Fibroblast of lung (primary cell): ENCODE data around the gene GALNT17. TPM values are rescaled to one million over a fixed set of nuclear protein-coding genes. Genes with fewer than 3 reads are reported as not detected.

Source experiments
- DNase-seq, 2 donors: peaks; one replicate each; pipeline versions ENCODE4 v3.0.0 to v3.0.0-alpha.2; 2010; ENCODE audit warnings: low read depth in 2 of 2
- H2AFZ ChIP-seq: 2 replicates; pipeline ENCODE4 v1.5.1; 2012; ENCODE audit warnings: low read length, control low read depth, inconsistent platforms
- H3K27ac ChIP-seq: 2 replicates; pipeline ENCODE4 v1.5.1; 2011; ENCODE audit warnings: low read length, control low read depth; ENCODE audit not compliant: insufficient read depth
- H3K27me3 ChIP-seq: 2 replicates; pipeline ENCODE4 v1.5.1; 2011; ENCODE audit warnings: mild to moderate bottlenecking, low read length; ENCODE audit not compliant: control insufficient read depth, insufficient read depth
- H3K36me3 ChIP-seq: 2 replicates; pipeline ENCODE4 v1.5.1; 2011; ENCODE audit warnings: low read length; ENCODE audit not compliant: control insufficient read depth, insufficient read depth
- H3K4me1 ChIP-seq: 2 replicates; pipeline ENCODE4 v1.5.1; 2011; ENCODE audit warnings: low read length; ENCODE audit not compliant: control insufficient read depth, insufficient read depth; ENCODE audit errors: extremely low read depth
- H3K4me2 ChIP-seq: 2 replicates; pipeline ENCODE4 v1.5.1; 2011; ENCODE audit warnings: low read length, control low read depth; ENCODE audit not compliant: insufficient read depth; ENCODE audit errors: extremely low read depth
- H3K4me3 ChIP-seq, 4 experiments: fragments of 200-600 bp in 1 of 4; sonication (generic) in 1 of 4; replicated peaks in 1 of 4; 2 replicates each; pipeline ENCODE4 v1.5.1; 2011 to 2016; ENCODE audit warnings: low read length in 4 of 4, low read depth in 3 of 4, mild to moderate bottlenecking in 3 of 4, control low read depth in 2 of 4, inconsistent platforms in 1 of 4, mixed read lengths in 1 of 4; ENCODE audit not compliant: insufficient read depth in 1 of 4; ENCODE audit errors: control extremely low read depth in 1 of 4
- H3K79me2 ChIP-seq: 2 replicates; pipeline ENCODE4 v1.5.1; 2012; ENCODE audit warnings: mild to moderate bottlenecking, low read length, inconsistent platforms; ENCODE audit not compliant: control insufficient read depth, insufficient read depth
- H3K9ac ChIP-seq: 2 replicates; pipeline ENCODE4 v1.5.1; 2011; ENCODE audit warnings: mild to moderate bottlenecking, low read length, control low read depth; ENCODE audit not compliant: insufficient read depth
- H3K9me3 ChIP-seq: 2 replicates; pipeline ENCODE4 v1.5.1; 2012; ENCODE audit warnings: low read depth, low read length; ENCODE audit not compliant: control insufficient read depth, insufficient read depth
- H4K20me1 ChIP-seq: 2 replicates; pipeline ENCODE4 v1.5.1; 2011; ENCODE audit warnings: low read length; ENCODE audit not compliant: control insufficient read depth, insufficient read depth; ENCODE audit errors: extremely low read depth
- EZH2 ChIP-seq: IDR thresholded peaks from 2 replicates; pipeline ENCODE4 v1.5.1; 2012; ENCODE audit warnings: low read length, control low read depth, mild to moderate bottlenecking; ENCODE audit errors: missing control alignments
- polyA plus RNA-seq, 2 donors: library from polyadenylated mRNA; depleted of rRNA in 1 of 2; stranded (reverse) in 1 of 2; unstranded in 1 of 2; fragments of >200 nt; gene quantifications; 2 replicates each; pipeline ENCODE4 v1.2.1, GENCODE V29; 2011 to 2012; ENCODE audit warnings: missing spikeins in 1 of 2
- total RNA-seq: library from RNA; depleted of rRNA; stranded (reverse); fragments of >200 nt; gene quantifications from 2 replicates; pipeline ENCODE4 v1.2.1, GENCODE V29; 2014
- TF ChIP-seq, protein P1 (sequence below), 2 donors: IDR thresholded peaks in 1 of 2; conservative IDR thresholded peaks in 1 of 2; 1 replicate in 1 of 2; 2 replicates in 1 of 2; pipeline ENCODE4 v1.5.1; 2011 to 2012; ENCODE audit warnings: low read length in 2 of 2, control low read depth in 1 of 2, inconsistent platforms in 1 of 2, low read depth in 1 of 2, mild to moderate bottlenecking in 1 of 2

The GALNT17 gene
- total and polyA plus RNA-seq, 2 donors (not counting 1 experiment from before 2014, with no cell fraction given), result under 0.01 TPM; not detected in 1

DNA sequence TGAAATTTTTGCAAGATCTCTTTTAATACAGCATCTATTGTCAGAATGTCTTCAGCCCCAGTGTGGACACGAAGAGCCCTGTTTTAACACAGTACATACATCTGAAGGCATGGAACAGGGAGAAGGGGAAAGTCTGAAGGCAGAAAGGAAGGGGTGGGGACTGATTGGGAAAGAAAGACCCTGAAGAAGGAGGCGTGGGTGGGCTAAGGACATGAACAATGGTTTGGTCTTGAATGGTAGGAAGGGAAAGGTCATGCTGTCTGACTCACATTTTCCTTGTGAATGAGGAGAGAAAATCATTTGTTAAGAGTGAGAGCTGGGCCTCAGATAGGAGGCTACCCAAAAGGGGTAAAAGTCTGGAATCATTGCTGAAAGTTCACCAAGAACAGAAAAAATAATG, 297.1 kb downstream of the GALNT17 start:
- no peak overlapping the region for H3K9ac ChIP-seq
- H3K4me3 ChIP-seq, result no peak overlapping the region
- H3K9me3 ChIP-seq, result no peaks in the 10 kb centered on the region
- no peaks in the 10 kb centered on the region for H3K79me2 ChIP-seq
- TF ChIP-seq EZH2, result no peak
- no peaks in the 10 kb centered on the region for H3K27me3 ChIP-seq
- no peak overlapping the region for H3K4me2 ChIP-seq
- H4K20me1 ChIP-seq, result no peaks in the 10 kb centered on the region
- no peaks in the 10 kb centered on the region for H3K36me3 ChIP-seq
- H2AFZ ChIP-seq, result no peak overlapping the region
- peak in 1 of 2 donors; percentile 23 for DNase-seq
- no peaks in the 10 kb centered on the region for H3K4me1 ChIP-seq
- H3K27ac ChIP-seq, result no peak overlapping the region

DNA sequence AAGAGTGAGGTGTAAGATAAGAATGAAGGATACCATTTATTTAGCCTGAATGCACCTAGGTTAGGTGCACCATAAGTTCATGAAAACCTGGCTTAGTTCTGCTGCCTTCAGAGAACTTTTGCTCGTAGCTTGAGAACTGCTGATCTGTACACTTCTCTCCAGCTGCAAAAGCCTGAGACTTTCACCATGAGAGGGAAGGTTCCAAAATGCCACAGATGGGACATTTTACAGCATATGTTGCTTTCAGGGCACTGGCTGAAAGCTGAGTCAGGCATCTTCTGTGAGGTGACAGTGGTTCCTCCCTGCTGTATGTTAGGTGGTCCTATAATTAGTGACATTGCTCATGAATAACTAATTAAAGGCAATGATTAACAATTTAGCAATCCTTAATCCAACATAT, 298.3 kb downstream of the GALNT17 start:
- Histone ChIP-seq H3K36me3 (no peaks in the 10 kb centered on the region), H3K4me1 (no peaks in the 10 kb centered on the region), H3K4me3 (no peak overlapping the region), H3K79me2 (no peaks in the 10 kb centered on the region), H3K9ac (no peak overlapping the region), H3K27ac (no peak overlapping the region), H3K9me3 (no peaks in the 10 kb centered on the region), H2AFZ (no peak overlapping the region), H3K4me2 (no peak overlapping the region), H3K27me3 (no peaks in the 10 kb centered on the region), H4K20me1 (no peaks in the 10 kb centered on the region)
- DNase-seq, result no peak
- no peak for TF ChIP-seq EZH2
- TF ChIP-seq, protein P1, sequence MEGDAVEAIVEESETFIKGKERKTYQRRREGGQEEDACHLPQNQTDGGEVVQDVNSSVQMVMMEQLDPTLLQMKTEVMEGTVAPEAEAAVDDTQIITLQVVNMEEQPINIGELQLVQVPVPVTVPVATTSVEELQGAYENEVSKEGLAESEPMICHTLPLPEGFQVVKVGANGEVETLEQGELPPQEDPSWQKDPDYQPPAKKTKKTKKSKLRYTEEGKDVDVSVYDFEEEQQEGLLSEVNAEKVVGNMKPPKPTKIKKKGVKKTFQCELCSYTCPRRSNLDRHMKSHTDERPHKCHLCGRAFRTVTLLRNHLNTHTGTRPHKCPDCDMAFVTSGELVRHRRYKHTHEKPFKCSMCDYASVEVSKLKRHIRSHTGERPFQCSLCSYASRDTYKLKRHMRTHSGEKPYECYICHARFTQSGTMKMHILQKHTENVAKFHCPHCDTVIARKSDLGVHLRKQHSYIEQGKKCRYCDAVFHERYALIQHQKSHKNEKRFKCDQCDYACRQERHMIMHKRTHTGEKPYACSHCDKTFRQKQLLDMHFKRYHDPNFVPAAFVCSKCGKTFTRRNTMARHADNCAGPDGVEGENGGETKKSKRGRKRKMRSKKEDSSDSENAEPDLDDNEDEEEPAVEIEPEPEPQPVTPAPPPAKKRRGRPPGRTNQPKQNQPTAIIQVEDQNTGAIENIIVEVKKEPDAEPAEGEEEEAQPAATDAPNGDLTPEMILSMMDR (conservative IDR thresholded peaks at IDR 0.05 in 1 of 2, IDR thresholded peaks at IDR 0.05 in 1 of 2; ENCODE audit: low read depth in 1 of 2, low read length in 2 of 2), result no peak

DNA sequence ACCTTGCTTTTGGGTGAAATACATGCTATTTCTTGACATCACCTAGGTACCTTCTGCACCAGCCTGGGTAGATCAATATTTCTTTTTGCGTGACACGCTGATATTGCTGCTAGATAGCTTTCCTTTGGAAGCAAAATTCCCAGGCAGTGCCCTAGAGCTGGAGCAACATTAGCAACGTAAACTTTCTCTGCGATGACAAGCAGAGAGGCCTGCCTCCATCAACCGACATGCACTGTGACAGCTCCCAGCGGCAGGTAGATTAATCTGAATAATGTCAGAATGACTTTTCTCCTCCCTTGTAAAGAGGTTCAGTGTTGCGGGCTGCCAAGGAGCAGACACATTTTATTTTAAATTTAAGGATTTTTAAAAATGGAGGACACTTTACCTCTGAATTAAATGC, 307.4 kb downstream of the GALNT17 start:
- DNase-seq, result no peak
- H4K20me1 ChIP-seq, result no peaks in the 10 kb centered on the region
- TF ChIP-seq EZH2, result no peak
- TF ChIP-seq, protein P1 (conservative IDR thresholded peaks at IDR 0.05 in 1 of 2, IDR thresholded peaks at IDR 0.05 in 1 of 2; ENCODE audit: low read depth in 1 of 2, low read length in 2 of 2), result no peak

More for the DNA sequence above, 307.4 kb downstream of the GALNT17 start:
- H3K9me3 ChIP-seq, result no peaks in the 10 kb centered on the region
- H3K9ac ChIP-seq, result no peak overlapping the region
- H3K4me2 ChIP-seq, result no peak overlapping the region
- H3K4me1 ChIP-seq, result no peaks in the 10 kb centered on the region
- H2AFZ ChIP-seq, result no peak overlapping the region
- H3K79me2 ChIP-seq, result no peaks in the 10 kb centered on the region
- H3K36me3 ChIP-seq, result no peaks in the 10 kb centered on the region
- no peak overlapping the region for H3K4me3 ChIP-seq
- H3K27me3 ChIP-seq, result no peaks in the 10 kb centered on the region
- H3K27ac ChIP-seq, result no peak overlapping the region
